ENCODE results near the gene OR1F1. TPM values are rescaled to one million over a fixed set of nuclear protein-coding genes. Genes with fewer than 3 reads are reported as not detected.

OR1F1 gene
- total RNA-seq, 1 experiment from 2014 or later, result 0.44 TPM

- TF ChIP-seq GTF2I (CRISPR knock-in tag; conservative IDR thresholded peaks at IDR 0.05), result no peak
- TF ChIP-seq ZNF121 (CRISPR knock-in tag; IDR thresholded peaks at IDR 0.05), result no peak
- TF ChIP-seq CREB1 (CRISPR knock-in tag; IDR thresholded peaks at IDR 0.05), result no peak
- TF ChIP-seq ESRRA (CRISPR knock-in tag; IDR thresholded peaks at IDR 0.05; ENCODE audit: borderline replicate concordance), result no peak
- no peak for TF ChIP-seq ZBTB43 (CRISPR knock-in tag; IDR thresholded peaks at IDR 0.05)
- no peak for TF ChIP-seq NR3C1 (CRISPR knock-in tag; conservative IDR thresholded peaks at IDR 0.05; ENCODE audit: low read depth)
- no peak for TF ChIP-seq GRHL2 (CRISPR knock-in tag; IDR thresholded peaks at IDR 0.05; ENCODE audit: insufficient replicate concordance, severe bottlenecking)
- no peak for TF ChIP-seq USF2 (CRISPR knock-in tag; IDR thresholded peaks at IDR 0.05)
Measured at GRCh38 chr16:3249020-3249419, 61.0 kb downstream of the OR1F1 start (continued).

- Mint-ChIP-seq H3K9me3 (peaks cover 26% of the 10 kb centered on the region), H3K27ac (no peak overlapping the region), H3K4me3 (no peak overlapping the region), H3K27me3 (ENCODE audit: low read depth) (peaks cover 50% of the 10 kb centered on the region), H3K4me1 (no peaks in the 10 kb centered on the region), H3K36me3 (no peaks in the 10 kb centered on the region)
- ChIA-PET POLR2A (no interaction called here), CTCF (interaction anchor here (1.5 kb wide), 1 partner anchor 15 kb away, joined by 3 read pairs; no protein-coding TSS in a partner anchor)
- no peak for ATAC-seq
- DNase-seq (ENCODE audit: low spot score), result no peak
- TF ChIP-seq ATF3 (CRISPR knock-in tag; conservative IDR thresholded peaks at IDR 0.05), result no peak
- TF ChIP-seq PRDM15 (CRISPR knock-in tag; IDR thresholded peaks at IDR 0.05), result no peak
- no peak for TF ChIP-seq ZNF232 (CRISPR knock-in tag; IDR thresholded peaks at IDR 0.05)
- TF ChIP-seq ZNF416 (CRISPR knock-in tag; IDR thresholded peaks at IDR 0.05), result no peak
- no peak for TF ChIP-seq USF1 (CRISPR knock-in tag; IDR thresholded peaks at IDR 0.05)
- TF ChIP-seq HMGA2 (CRISPR knock-in tag; IDR thresholded peaks at IDR 0.05), result no peak
- no peak for TF ChIP-seq ZNF425 (CRISPR knock-in tag; conservative IDR thresholded peaks at IDR 0.05)
- TF ChIP-seq CREB1 (CRISPR knock-in tag; IDR thresholded peaks at IDR 0.05), result no peak
- no peak for TF ChIP-seq ZNF138 (CRISPR knock-in tag; conservative IDR thresholded peaks at IDR 0.05)
- TF ChIP-seq IRF2 (CRISPR knock-in tag; IDR thresholded peaks at IDR 0.05; ENCODE audit: borderline replicate concordance, low read depth), result no peak
- no peak for TF ChIP-seq ERG (CRISPR knock-in tag; IDR thresholded peaks at IDR 0.05)
- no peak for TF ChIP-seq CTCF (IDR thresholded peaks at IDR 0.05)
- no peak for TF ChIP-seq PREB (CRISPR knock-in tag; IDR thresholded peaks at IDR 0.05; ENCODE audit: borderline replicate concordance)
Measured at GRCh38 chr16:3249451-3249850, 61.4 kb downstream of the OR1F1 start.

All from WTC11 (cell line).